Hepatocyte (in vitro differentiated cells): ENCODE data around the gene MAP3K20.

Experiments
- EZH2 ChIP-seq: fragments of 200-600 bp; sonication (generic); IDR thresholded peaks from 2 replicates; pipeline ENCODE4 v1.6.1; 2016; ENCODE audit warnings: antibody characterized with exemption, mild to moderate bottlenecking, borderline replicate concordance
- EZH2phosphoT487 ChIP-seq: fragments of 200-600 bp; sonication (generic); IDR thresholded peaks from one replicate; pipeline ENCODE4 v1.6.1; 2018; ENCODE audit warnings: antibody characterized with exemption, mild to moderate bottlenecking, low read depth, moderate library complexity; ENCODE audit not compliant: unreplicated experiment, severe bottlenecking
- TF ChIP-seq, protein P1 (sequence below): fragments of 200-600 bp; sonication (generic); IDR thresholded peaks from 2 replicates; pipeline ENCODE4 v1.5.1; 2016; ENCODE audit warnings: antibody characterized with exemption, mild to moderate bottlenecking; ENCODE audit not compliant: poor library complexity

DNA sequence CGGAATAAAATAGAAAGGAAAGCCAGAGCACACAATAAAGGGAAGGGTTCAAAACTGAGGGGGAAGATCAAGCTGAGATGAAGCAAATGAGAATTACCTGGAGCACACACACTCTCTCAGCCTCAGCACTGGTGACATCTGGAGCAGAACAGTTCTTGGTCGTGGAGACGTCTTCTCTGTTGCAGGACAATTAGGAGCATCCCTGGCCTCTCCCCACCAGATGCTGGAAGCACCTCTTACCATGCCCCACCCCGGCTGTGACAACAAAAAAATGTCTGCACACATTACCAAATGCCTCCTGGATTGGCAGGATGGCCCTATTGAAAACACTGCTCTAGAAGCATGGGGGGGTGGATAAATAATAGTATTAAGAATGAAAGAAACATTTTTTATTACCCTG lies 43.6 kb upstream of the MAP3K20 start:
- TF ChIP-seq, protein P1, sequence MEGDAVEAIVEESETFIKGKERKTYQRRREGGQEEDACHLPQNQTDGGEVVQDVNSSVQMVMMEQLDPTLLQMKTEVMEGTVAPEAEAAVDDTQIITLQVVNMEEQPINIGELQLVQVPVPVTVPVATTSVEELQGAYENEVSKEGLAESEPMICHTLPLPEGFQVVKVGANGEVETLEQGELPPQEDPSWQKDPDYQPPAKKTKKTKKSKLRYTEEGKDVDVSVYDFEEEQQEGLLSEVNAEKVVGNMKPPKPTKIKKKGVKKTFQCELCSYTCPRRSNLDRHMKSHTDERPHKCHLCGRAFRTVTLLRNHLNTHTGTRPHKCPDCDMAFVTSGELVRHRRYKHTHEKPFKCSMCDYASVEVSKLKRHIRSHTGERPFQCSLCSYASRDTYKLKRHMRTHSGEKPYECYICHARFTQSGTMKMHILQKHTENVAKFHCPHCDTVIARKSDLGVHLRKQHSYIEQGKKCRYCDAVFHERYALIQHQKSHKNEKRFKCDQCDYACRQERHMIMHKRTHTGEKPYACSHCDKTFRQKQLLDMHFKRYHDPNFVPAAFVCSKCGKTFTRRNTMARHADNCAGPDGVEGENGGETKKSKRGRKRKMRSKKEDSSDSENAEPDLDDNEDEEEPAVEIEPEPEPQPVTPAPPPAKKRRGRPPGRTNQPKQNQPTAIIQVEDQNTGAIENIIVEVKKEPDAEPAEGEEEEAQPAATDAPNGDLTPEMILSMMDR, result no peak
- TF ChIP-seq EZH2 (no peak), EZH2phosphoT487 (no peak)
